Esophagus squamous epithelium (tissue), 5 donors: Measurements from ENCODE around the gene GDPD2. TPM values are rescaled to one million over a fixed set of nuclear protein-coding genes. Genes with fewer than 3 reads are reported as not detected.
A peak's percentile ranks its signal among the peaks of the same experiment; 100 is the strongest.

Source experiments
- DNase-seq: peaks from one replicate; lab custom pipeline; 2025; lab: John Stamatoyannopoulos, UW
- H3K27ac ChIP-seq, 4 donors: fragments of 200-600 bp; sonication (generic); one replicate each; pipeline ENCODE4 v1.5.1; 2016 to 2019; ENCODE audit warnings: mild to moderate bottlenecking in 1 of 4
- H3K27me3 ChIP-seq, 4 donors: fragments of 200-600 bp; sonication (generic); 1 replicate in 3 of 4; 2 replicates in 1 of 4; pipeline versions ENCODE4 v1.5.1 to v1.6.0; 2017 to 2021; ENCODE audit warnings: antibody characterized with exemption in 1 of 4
- H3K36me3 ChIP-seq, 3 donors: fragments of 200-600 bp; sonication (generic); one replicate each; pipeline ENCODE4 v1.5.1; 2016 to 2019
- H3K4me1 ChIP-seq, 3 donors: fragments of 200-600 bp; sonication (generic); one replicate each; pipeline ENCODE4 v1.5.1; 2017 to 2019
- H3K4me3 ChIP-seq, 4 donors: fragments of 200-600 bp; sonication (generic); 1 replicate in 3 of 4; 2 replicates in 1 of 4; pipeline ENCODE4 v1.5.1; 2016 to 2019; ENCODE audit warnings: mild to moderate bottlenecking in 2 of 4, moderate library complexity in 1 of 4
- H3K9me3 ChIP-seq, 3 donors: fragments of 200-600 bp; sonication (generic); one replicate each; pipeline ENCODE4 v1.5.1; 2016 to 2019
- POLR2A ChIP-seq, 4 donors: fragments of 450-650 bp; IDR thresholded peaks; one replicate each; pipeline ENCODE4 v1.6.1; 2017; ENCODE audit warnings: antibody characterized with exemption in 4 of 4, mild to moderate bottlenecking in 4 of 4, moderate library complexity in 3 of 4
- WGBS, 2 donors: methylation state at CpG; one replicate each; pipeline ENCODE4 v1.1.5; 2018; 5-methylcytosine and 5-hydroxymethylcytosine counted together
- intact Hi-C: fragments of 100-400 bp; cut with DNase I; formaldehyde crosslinking; loops from one replicate; pipeline ENCODE4 v1.15.0; 2022
- small RNA-seq, 4 donors: library from RNA; depleted of rRNA; stranded (forward); fragments of <200 nt; gene quantifications; one replicate each; pipeline ENCODE3, GENCODE V24; 2016
- total RNA-seq, 4 donors: library from RNA; depleted of rRNA; stranded (reverse); fragments of >200 nt; gene quantifications; one replicate each; pipeline ENCODE4 v1.1.0, GENCODE V29; 2016
- TF ChIP-seq, protein P1 (sequence below), 6 experiments: fragments of 450-650 bp in 4 of 6; fragments of 200-600 bp in 2 of 6; sonication (generic) in 2 of 6; IDR thresholded peaks; one replicate each; pipeline ENCODE4 v1.5.1; 2016 to 2019; ENCODE audit warnings: antibody characterized with exemption in 6 of 6, mild to moderate bottlenecking in 4 of 6, moderate library complexity in 4 of 6
- donor health status: DM: yes; HTN: yes; CAD: no.

Gene GDPD2
- total RNA-seq, 4 donors from 2014 or later, result 1.3 to 2.3 TPM; not detected in 2

DNA sequence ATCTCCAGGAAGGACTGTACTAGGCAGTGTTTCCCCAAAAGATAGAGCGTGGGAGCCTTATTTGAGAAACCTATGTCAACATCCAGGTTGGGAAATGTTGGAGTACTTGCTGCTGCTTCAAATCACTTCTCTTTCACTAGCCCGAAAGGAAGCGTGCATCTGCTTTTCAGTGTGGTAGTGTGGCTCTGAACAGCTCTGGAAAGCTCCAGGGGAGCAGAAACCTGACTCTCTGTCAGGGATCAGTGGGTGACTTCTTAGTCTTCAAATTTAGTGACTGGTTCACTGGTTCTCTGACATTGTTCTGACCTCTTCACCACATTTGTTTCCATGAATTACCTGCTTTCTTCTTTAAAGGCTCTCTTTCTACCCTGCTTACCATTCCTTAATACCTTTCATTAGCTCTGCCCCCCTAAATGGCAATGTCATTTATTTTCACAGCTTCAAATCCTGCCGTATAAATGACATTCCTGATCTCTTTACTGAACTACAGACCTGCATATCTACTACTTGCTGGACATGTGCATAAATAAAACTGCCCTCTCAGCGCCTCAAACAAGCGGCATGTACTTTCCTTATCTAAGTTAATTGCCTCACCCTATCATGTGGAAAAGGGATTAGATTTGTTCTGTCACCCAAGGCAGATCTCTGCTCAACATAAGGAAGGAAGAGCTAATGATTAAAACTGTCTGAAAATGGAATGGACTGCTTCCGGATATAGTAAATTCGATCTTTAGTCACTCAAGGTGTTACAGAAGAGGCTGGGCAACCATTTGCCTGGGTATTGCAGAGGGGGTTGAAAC, 58.6 kb downstream of the GDPD2 start:
- Histone ChIP-seq H3K4me1 (peaks cover 19 to 96% (median 23%) of the 10 kb centered on the region in 3 donors), H3K36me3 (no peaks in the 10 kb centered on the region), H3K4me3 (no peak overlapping the region), H3K27me3 (no peaks in the 10 kb centered on the region), H3K9me3 (no peaks in the 10 kb centered on the region), H3K27ac (peak overlapping the region; percentile 19 to 86 (median 78))
- 67 to 69% methylated on average over 6 to 8 of the region's 8 CpGs for WGBS, 2 donors
- intact Hi-C loops, result no loop called here
- DNase-seq, result no peak
- TF ChIP-seq POLR2A (IDR thresholded peaks at IDR 0.05), result no peak
- TF ChIP-seq, protein P1, sequence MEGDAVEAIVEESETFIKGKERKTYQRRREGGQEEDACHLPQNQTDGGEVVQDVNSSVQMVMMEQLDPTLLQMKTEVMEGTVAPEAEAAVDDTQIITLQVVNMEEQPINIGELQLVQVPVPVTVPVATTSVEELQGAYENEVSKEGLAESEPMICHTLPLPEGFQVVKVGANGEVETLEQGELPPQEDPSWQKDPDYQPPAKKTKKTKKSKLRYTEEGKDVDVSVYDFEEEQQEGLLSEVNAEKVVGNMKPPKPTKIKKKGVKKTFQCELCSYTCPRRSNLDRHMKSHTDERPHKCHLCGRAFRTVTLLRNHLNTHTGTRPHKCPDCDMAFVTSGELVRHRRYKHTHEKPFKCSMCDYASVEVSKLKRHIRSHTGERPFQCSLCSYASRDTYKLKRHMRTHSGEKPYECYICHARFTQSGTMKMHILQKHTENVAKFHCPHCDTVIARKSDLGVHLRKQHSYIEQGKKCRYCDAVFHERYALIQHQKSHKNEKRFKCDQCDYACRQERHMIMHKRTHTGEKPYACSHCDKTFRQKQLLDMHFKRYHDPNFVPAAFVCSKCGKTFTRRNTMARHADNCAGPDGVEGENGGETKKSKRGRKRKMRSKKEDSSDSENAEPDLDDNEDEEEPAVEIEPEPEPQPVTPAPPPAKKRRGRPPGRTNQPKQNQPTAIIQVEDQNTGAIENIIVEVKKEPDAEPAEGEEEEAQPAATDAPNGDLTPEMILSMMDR (IDR thresholded peaks at IDR 0.05), result no peak

DNA sequence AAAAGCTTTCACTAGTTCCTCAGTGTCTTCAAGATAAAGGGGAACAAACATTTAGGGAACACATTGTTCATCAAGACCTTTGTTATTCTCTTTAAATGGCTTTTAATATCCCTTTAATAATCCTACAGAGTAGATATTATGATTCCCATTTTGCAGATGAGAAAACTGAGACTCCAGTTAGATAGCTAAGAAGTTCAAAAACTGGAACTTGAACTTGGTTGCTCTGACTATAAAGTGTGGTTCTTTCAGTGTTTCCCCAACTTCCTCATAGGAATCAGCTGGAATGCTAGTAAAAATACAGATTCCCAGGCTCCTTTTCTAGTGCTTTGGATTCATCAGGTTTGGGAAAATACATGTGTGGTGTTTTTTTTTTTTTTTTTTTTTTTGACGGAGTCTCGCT, 59.2 kb downstream of the GDPD2 start:
- TF ChIP-seq, protein P1 (IDR thresholded peaks at IDR 0.05), result no peak
- no peak for TF ChIP-seq POLR2A (IDR thresholded peaks at IDR 0.05)
- Histone ChIP-seq H3K27me3 (no peaks in the 10 kb centered on the region), H3K36me3 (no peaks in the 10 kb centered on the region), H3K27ac (no peak overlapping the region), H3K9me3 (no peaks in the 10 kb centered on the region), H3K4me3 (no peak overlapping the region), H3K4me1 (peaks cover 19 to 96% (median 23%) of the 10 kb centered on the region in 3 donors)
- 83% methylated on average over 1 of the region's 2 CpGs; no CpG with 5 or more reads in 1 of the 2 donors for WGBS, 2 donors
- no peak for DNase-seq
- intact Hi-C loops, result no loop called here

Small RNAs within 50 kb of the gene (small RNA-seq; reads per million reads assigned to genes)
- gene RNU4-81P (0 reads per million in 4 donors), gene RNY4P23 (1.4 to 8.2 (median 2.5) reads per million in 4 donors)

Other genes with a start within 250 kb of the GDPD2 start
- not detected for gene DGAT2L6, start 245.8 kb upstream of the GDPD2 start, total RNA-seq
- gene AWAT1, start 188.7 kb upstream of the GDPD2 start, total RNA-seq, result not detected
- gene P2RY4, start 163.1 kb upstream of the GDPD2 start, total RNA-seq, result under 1 TPM in 1 of 4 donors, not detected in 3; 0.95 TPM
- not detected for gene ARR3, start 155.0 kb upstream of the GDPD2 start, total RNA-seq
- gene RAB41, start 141.1 kb upstream of the GDPD2 start, total RNA-seq, result not detected
- gene PDZD11, start 133.4 kb upstream of the GDPD2 start, total RNA-seq, result 10 to 100 TPM; 26.3 to 39.2 (median 31.0) TPM
- gene KIF4A, start 133.2 kb upstream of the GDPD2 start, total RNA-seq, result 10 to 100 TPM in 1 of 4 donors, 1 to 10 TPM in 3; 2.5 to 11.0 (median 4.4) TPM
- gene DLG3, start 21.5 kb downstream of the GDPD2 start, total RNA-seq, result 10 to 100 TPM; 20.8 to 36.7 (median 28.3) TPM